Activated T-helper 1 cell treated with anti-CD3 and anti-CD28 coated beads, Interleukin-12 subunit alpha, Interleukin-12 subunit beta, Interleukin-2, Interleukin-4 antibody, amounts not matched to agents 30 ng/mL and 10 ng/mL and 1 ng/mL, durations not matched to agents 14 hours and 24 hours and 36 hours (primary cell): ENCODE data around the gene SRRT. TPM values are rescaled to one million over a fixed set of nuclear protein-coding genes. Genes with fewer than 3 reads are reported as not detected.
"Not testable (repeated sequence)": the region's sequence is repeated elsewhere in the genome, so short reads cannot be mapped to it uniquely, and the experiment has no call there.

ENCODE experiments used
- DNase-seq: peaks from one replicate; pipeline ENCODE4 v3.0.0; 2021; ENCODE audit warnings: low spot score
- H3K27ac Mint-ChIP-seq: one replicate; pipeline ENCODE4 v1.8.0; 2021; ENCODE audit warnings: mild to moderate bottlenecking, mixed read lengths
- H3K27me3 Mint-ChIP-seq: one replicate; pipeline ENCODE4 v1.8.0; 2022; ENCODE audit warnings: mild to moderate bottlenecking, moderate library complexity, mixed read lengths; ENCODE audit not compliant: insufficient read depth
- H3K36me3 Mint-ChIP-seq: one replicate; pipeline ENCODE4 v1.8.0; 2021; ENCODE audit warnings: low read depth, mixed read lengths
- H3K4me1 Mint-ChIP-seq: one replicate; pipeline ENCODE4 v1.8.0; 2021; ENCODE audit warnings: low read depth, mixed read lengths
- H3K4me3 Mint-ChIP-seq: one replicate; pipeline ENCODE4 v1.8.0; 2021; ENCODE audit warnings: mild to moderate bottlenecking, moderate library complexity, mixed read lengths
- H3K9me3 Mint-ChIP-seq: one replicate; pipeline ENCODE4 v1.8.0; 2021; ENCODE audit warnings: mixed read lengths
- intact Hi-C: fragments of 100-400 bp; cut with micrococcal nuclease; formaldehyde crosslinking; loops from one replicate; pipeline ENCODE4 v1.15.1; 2024
- total RNA-seq: library from RNA; stranded (reverse); gene quantifications from 2 replicates; pipeline ENCODE4 v1.2.3, GENCODE V29; 2022

SRRT gene
- total RNA-seq, 1 donor from 2014 or later, result 306 TPM

DNA sequence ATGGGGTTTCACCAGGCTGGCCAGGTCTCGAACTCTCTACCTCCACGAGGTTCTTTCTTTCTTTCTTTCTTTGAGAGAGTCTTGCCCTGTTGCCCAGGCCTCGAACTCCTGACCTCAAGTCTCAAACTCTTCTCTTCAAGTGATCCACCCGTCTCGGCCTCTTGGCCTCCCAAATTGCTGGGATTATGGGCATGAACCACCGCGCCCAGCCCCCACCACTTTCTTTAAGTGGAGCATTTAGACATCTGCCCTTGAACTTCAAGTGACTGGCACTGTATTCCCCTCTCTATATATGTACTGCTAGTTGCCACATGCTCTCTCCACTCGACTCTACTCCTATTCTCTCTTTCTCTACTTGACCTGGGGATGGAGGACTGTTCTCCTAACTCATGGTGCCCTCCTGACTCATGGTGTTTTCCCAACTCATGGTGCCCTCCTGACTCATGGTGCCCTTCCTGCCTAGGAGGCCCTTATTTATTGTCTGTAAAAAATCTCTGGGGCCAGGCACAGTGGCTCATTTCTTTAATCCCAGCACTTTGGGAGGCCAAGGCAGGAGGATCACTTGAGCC, 40.1 kb downstream of the SRRT start:
- Mint-ChIP-seq H3K9me3 (no peaks in the 10 kb centered on the region), H3K27ac (no peak overlapping the region), H3K27me3 (peaks cover 3% of the 10 kb centered on the region), H3K4me1 (no peaks in the 10 kb centered on the region), H3K4me3 (no peak overlapping the region), H3K36me3 (no peaks in the 10 kb centered on the region)
- DNase-seq, result no peak
- intact Hi-C loops, result no loop called here

- H3K27ac Mint-ChIP-seq, intact Hi-C loops, H3K4me1 Mint-ChIP-seq, H3K36me3 Mint-ChIP-seq, H3K4me3 Mint-ChIP-seq, H3K9me3 Mint-ChIP-seq, H3K27me3 Mint-ChIP-seq, DNase-seq: not testable (repeated sequence)
Measured at GRCh38 chr7:100919335-100919734, 44.4 kb downstream of the SRRT start.

DNA sequence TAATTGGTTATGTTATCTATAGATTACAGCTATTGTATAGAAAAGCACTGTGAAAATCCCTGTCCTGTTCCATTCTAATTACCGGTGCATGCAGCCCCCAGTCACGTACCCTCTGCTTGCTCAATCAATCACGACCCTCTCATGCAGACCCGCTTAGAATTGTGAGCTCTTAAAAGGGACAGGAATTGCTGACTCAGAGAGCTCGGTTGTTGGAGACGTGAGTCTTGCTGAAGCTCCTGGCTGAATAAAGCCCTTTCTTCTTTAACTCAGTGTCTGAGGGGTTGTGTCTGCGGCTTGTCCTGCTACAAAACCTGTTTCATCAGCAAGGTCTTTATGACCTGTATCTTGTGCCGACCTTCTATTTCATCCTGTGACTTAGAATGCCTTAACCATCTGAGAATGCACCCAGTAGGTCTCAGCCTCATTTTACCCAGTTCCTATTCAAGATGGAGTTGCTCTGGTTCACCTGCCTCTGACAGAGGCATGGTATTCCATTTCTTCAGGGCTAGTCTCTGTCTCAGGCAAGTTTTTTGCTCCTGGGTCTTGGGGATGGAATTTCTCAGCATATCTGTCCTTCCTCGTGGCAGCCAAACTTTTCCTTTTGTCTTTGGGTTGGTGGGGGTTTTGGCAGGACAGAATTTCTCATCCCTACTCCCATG, 45.0 kb downstream of the SRRT start:
- H3K4me1 Mint-ChIP-seq, H3K4me3 Mint-ChIP-seq, H3K9me3 Mint-ChIP-seq, intact Hi-C loops, DNase-seq, H3K36me3 Mint-ChIP-seq, H3K27ac Mint-ChIP-seq, H3K27me3 Mint-ChIP-seq: not testable (repeated sequence)

- H3K9me3 Mint-ChIP-seq, result no peaks in the 10 kb centered on the region
- H3K4me1 Mint-ChIP-seq, result no peaks in the 10 kb centered on the region
- H3K27ac Mint-ChIP-seq, result no peak overlapping the region
- no peak overlapping the region for H3K4me3 Mint-ChIP-seq
- H3K27me3 Mint-ChIP-seq, result peaks cover 7% of the 10 kb centered on the region
- DNase-seq, result no peak
- intact Hi-C loops, result no loop called here
- H3K36me3 Mint-ChIP-seq, result no peaks in the 10 kb centered on the region
Measured at GRCh38 chr7:100921039-100921438, 46.1 kb downstream of the SRRT start.

- DNase-seq, H3K4me1 Mint-ChIP-seq, H3K27ac Mint-ChIP-seq, H3K9me3 Mint-ChIP-seq, H3K4me3 Mint-ChIP-seq, H3K27me3 Mint-ChIP-seq, intact Hi-C loops, H3K36me3 Mint-ChIP-seq: not testable (repeated sequence)
Measured at GRCh38 chr7:100923616-100924015, 48.7 kb downstream of the SRRT start.

GRCh38 chr7:100929808-100930174, 54.9 kb downstream of the SRRT start:
- Mint-ChIP-seq H3K4me3 (no peak overlapping the region), H3K27me3 (peaks cover 4% of the 10 kb centered on the region), H3K9me3 (no peaks in the 10 kb centered on the region), H3K27ac (no peak overlapping the region), H3K4me1 (no peaks in the 10 kb centered on the region), H3K36me3 (no peaks in the 10 kb centered on the region)
- intact Hi-C loops, result no loop called here
- DNase-seq, result no peak

DNA sequence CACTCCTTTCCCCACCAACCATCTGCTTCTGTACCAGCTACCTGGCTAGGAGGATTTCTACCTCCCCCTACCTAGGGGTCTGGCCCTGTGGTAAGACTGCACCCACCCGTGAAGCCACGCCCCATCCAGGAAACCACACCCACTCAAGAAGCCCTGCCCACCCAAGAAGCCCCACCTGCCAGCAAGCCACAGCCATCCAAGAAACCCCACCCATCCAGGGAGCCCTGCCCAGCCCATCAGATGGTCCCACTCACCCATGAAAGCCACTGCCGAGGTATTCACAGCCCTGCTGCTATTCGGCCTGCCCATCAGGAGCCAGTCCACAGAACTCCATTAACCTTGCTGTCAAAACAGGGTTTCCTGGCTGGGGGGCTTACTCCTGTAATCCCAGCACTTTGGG, 58.8 kb downstream of the SRRT start:
- H3K4me1 Mint-ChIP-seq, result no peaks in the 10 kb centered on the region
- H3K36me3 Mint-ChIP-seq, result no peaks in the 10 kb centered on the region
- no peaks in the 10 kb centered on the region for H3K9me3 Mint-ChIP-seq
- peaks cover 4% of the 10 kb centered on the region for H3K27me3 Mint-ChIP-seq
- H3K27ac Mint-ChIP-seq, result no peak overlapping the region
- no peak overlapping the region for H3K4me3 Mint-ChIP-seq
- intact Hi-C loops, result no loop called here
- no peak for DNase-seq

DNA sequence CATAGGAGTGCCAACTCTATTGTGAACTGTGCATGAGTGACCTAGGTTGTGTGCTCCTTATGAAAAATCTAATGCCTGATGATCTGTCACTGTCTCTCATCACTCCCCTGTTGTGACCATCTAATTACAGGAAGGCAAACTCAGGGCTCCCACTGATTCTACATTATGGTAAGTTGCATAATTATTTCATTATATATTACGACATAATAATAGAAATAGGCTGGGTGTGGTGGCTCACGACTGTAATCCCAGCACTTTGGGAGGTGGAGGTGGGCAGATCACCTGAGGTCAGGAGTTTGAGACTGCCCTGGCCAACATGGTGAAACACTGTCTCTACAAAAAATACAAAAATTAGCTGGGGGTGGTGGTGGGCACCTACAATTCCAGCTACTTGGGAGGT, 60.5 kb downstream of the SRRT start:
- H3K9me3 Mint-ChIP-seq, H3K4me3 Mint-ChIP-seq, H3K36me3 Mint-ChIP-seq, H3K27me3 Mint-ChIP-seq, intact Hi-C loops, DNase-seq, H3K4me1 Mint-ChIP-seq, H3K27ac Mint-ChIP-seq: not testable (repeated sequence)

GRCh38 chr7:100936167-100936566, 61.3 kb downstream of the SRRT start:
- DNase-seq, intact Hi-C loops, H3K27ac Mint-ChIP-seq, H3K36me3 Mint-ChIP-seq, H3K4me1 Mint-ChIP-seq, H3K4me3 Mint-ChIP-seq, H3K9me3 Mint-ChIP-seq, H3K27me3 Mint-ChIP-seq: not testable (repeated sequence)

Other genes with a start within 250 kb of the SRRT start
- 13.8 and 15.0 TPM in 2 replicates for gene TFR2, start 233.6 kb upstream of the SRRT start, total RNA-seq
- gene ACTL6B, start 218.7 kb upstream of the SRRT start, total RNA-seq, result not detected in 2 replicates
- 218 and 221 TPM in 2 replicates for gene GNB2, start 201.4 kb upstream of the SRRT start, total RNA-seq
- gene GIGYF1, start 180.9 kb upstream of the SRRT start, total RNA-seq, result 49.1 and 53.8 TPM in 2 replicates
- gene POP7, start 169.0 kb upstream of the SRRT start, total RNA-seq, result 82.7 and 84.4 TPM in 2 replicates
- not detected in 2 replicates for gene EPO, start 154.6 kb upstream of the SRRT start, total RNA-seq
- not detected in 2 replicates for gene ZAN, start 141.5 kb upstream of the SRRT start, total RNA-seq
- 2.4 and 2.8 TPM in 2 replicates for gene EPHB4, start 47.6 kb upstream of the SRRT start, total RNA-seq
- gene SLC12A9, start 22.4 kb upstream of the SRRT start, total RNA-seq, result 46.0 and 47.9 TPM in 2 replicates
- gene TRIP6, start 7.7 kb upstream of the SRRT start, total RNA-seq, result 41.5 and 44.1 TPM in 2 replicates
- gene UFSP1, start 14.6 kb downstream of the SRRT start, total RNA-seq, result 4.1 and 5.5 TPM in 2 replicates
- 0.17 and 0.21 TPM in 2 replicates for gene ACHE, start 20.8 kb downstream of the SRRT start, total RNA-seq
- not detected in 2 replicates for gene MUC3A, start 74.4 kb downstream of the SRRT start, total RNA-seq
- gene MUC12, start 94.5 kb downstream of the SRRT start, total RNA-seq, result 0.44 and 0.81 TPM in 2 replicates
- gene MUC17, start 145.0 kb downstream of the SRRT start, total RNA-seq, result 0.02 TPM in 1 of 2 replicates, not detected in the other
- 41.2 and 45.7 TPM in 2 replicates for gene TRIM56, start 210.4 kb downstream of the SRRT start, total RNA-seq